DOHH2 (cell line): Measurements from ENCODE around the gene SIVA1.

Experiments
- H3F3A ChIP-seq: fragments of 200-600 bp; sonication (generic), shearing (Covaris generic); 2 replicates; pipeline ENCODE4 v1.6.0; 2016; ENCODE audit warnings: antibody characterized with exemption, mild to moderate bottlenecking; ENCODE audit not compliant: control insufficient read depth, insufficient read depth
- H3K27ac ChIP-seq: fragments of 200-600 bp; sonication (generic); 2 replicates; pipeline ENCODE4 v1.5.1; 2014; ENCODE audit warnings: low read depth, mild to moderate bottlenecking, low read length, moderate library complexity
- H3K27me3 ChIP-seq: fragments of 200-600 bp; sonication (generic); 2 replicates; pipeline ENCODE4 v1.6.1; 2014; ENCODE audit warnings: mild to moderate bottlenecking, low read length, mixed read lengths; ENCODE audit not compliant: control insufficient read depth
- H3K36me3 ChIP-seq: fragments of 200-600 bp; sonication (generic); 2 replicates; pipeline ENCODE4 v1.6.1; 2014; ENCODE audit warnings: mild to moderate bottlenecking, low read length, moderate library complexity, mixed read lengths; ENCODE audit not compliant: control insufficient read depth
- H3K4me1 ChIP-seq: fragments of 200-600 bp; sonication (generic); 2 replicates; pipeline ENCODE4 v1.6.1; 2014; ENCODE audit warnings: mild to moderate bottlenecking, low read length, mixed read lengths; ENCODE audit not compliant: control insufficient read depth
- H3K4me2 ChIP-seq: fragments of 200-600 bp; sonication (generic); 2 replicates; pipeline ENCODE4 v1.6.0; 2014; ENCODE audit warnings: mild to moderate bottlenecking, low read length, moderate library complexity
- H3K4me3 ChIP-seq: fragments of 200-600 bp; sonication (generic); 2 replicates; pipeline ENCODE4 v1.5.1; 2014; ENCODE audit warnings: mild to moderate bottlenecking, low read length, mixed read lengths
- H3K79me2 ChIP-seq: fragments of 200-600 bp; sonication (generic); 2 replicates; pipeline ENCODE4 v1.6.1; 2014; ENCODE audit warnings: mild to moderate bottlenecking, low read length, mixed read lengths; ENCODE audit not compliant: control insufficient read depth
- H3K9me2 ChIP-seq: fragments of 200-600 bp; sonication (generic); replicated peaks from 2 replicates; pipeline ENCODE4 v1.6.1; 2014; ENCODE audit warnings: mild to moderate bottlenecking, low read length, mixed read lengths; ENCODE audit not compliant: control insufficient read depth
- H3K9me3 ChIP-seq: fragments of 200-600 bp; sonication (generic); 2 replicates; pipeline ENCODE4 v1.6.1; 2014; ENCODE audit warnings: antibody characterized with exemption, low read length, mixed read lengths; ENCODE audit not compliant: control insufficient read depth, insufficient read depth
- H4K20me1 ChIP-seq: fragments of 200-600 bp; sonication (generic); 2 replicates; pipeline ENCODE4 v1.6.0; 2014; ENCODE audit warnings: low read depth, mild to moderate bottlenecking, antibody characterized with exemption, low read length, moderate library complexity; ENCODE audit not compliant: control insufficient read depth, insufficient read depth
- EZH2phosphoT487 ChIP-seq: fragments of 200-600 bp; sonication (generic); IDR thresholded peaks from 2 replicates; pipeline ENCODE4 v1.6.1; 2017; ENCODE audit warnings: borderline replicate concordance, mild to moderate bottlenecking, antibody characterized with exemption, low read length, moderate library complexity, mixed read lengths
- TF ChIP-seq, protein P1 (sequence below): fragments of 200-600 bp; sonication (generic); IDR thresholded peaks from one replicate; pipeline ENCODE4 v1.5.1; 2014; ENCODE audit warnings: antibody characterized with exemption, mild to moderate bottlenecking, low read depth, low read length; ENCODE audit not compliant: poor library complexity, severe bottlenecking

Gene SIVA1

DNA sequence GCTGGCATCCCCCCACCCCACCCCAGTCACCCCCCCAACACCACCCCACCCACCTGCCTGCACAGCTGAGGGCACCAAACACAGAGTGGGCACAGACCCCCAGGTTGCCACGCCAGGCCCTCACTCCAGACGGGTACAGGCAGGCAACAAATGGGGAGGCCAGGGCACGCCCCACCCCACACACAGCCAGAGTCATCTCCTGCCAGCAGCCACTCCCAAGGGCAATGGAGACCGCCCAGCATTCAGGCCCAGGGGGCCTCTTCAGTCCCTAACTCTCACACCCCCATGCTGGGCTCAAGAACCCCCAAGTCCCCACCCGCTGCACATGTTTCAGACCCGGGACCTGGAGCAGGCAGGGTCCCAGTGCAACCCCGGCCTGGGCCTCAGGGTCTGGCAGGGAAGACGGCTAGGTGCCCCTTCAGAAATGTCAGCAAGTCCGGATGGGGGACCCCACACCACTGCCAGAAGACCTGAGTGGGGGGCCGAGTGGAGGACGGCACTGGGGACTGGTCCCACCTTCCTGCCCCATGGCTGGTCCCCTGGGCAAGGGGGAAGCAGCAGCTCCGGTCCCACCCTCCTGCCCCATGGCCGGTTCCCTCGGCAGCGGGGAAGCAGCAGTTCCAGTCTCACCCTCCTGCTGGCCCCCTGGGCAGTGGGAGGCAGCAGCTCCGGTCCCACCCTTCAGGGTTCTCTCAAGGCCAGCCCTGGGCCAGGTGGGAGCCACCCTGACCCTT, 30.7 kb downstream of the SIVA1 start:
- Histone ChIP-seq H4K20me1 (no peaks in the 10 kb centered on the region), H3K4me1 (no peaks in the 10 kb centered on the region)
- TF ChIP-seq EZH2phosphoT487 = no peak
- TF ChIP-seq, protein P1, sequence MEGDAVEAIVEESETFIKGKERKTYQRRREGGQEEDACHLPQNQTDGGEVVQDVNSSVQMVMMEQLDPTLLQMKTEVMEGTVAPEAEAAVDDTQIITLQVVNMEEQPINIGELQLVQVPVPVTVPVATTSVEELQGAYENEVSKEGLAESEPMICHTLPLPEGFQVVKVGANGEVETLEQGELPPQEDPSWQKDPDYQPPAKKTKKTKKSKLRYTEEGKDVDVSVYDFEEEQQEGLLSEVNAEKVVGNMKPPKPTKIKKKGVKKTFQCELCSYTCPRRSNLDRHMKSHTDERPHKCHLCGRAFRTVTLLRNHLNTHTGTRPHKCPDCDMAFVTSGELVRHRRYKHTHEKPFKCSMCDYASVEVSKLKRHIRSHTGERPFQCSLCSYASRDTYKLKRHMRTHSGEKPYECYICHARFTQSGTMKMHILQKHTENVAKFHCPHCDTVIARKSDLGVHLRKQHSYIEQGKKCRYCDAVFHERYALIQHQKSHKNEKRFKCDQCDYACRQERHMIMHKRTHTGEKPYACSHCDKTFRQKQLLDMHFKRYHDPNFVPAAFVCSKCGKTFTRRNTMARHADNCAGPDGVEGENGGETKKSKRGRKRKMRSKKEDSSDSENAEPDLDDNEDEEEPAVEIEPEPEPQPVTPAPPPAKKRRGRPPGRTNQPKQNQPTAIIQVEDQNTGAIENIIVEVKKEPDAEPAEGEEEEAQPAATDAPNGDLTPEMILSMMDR = no peak

DNA sequence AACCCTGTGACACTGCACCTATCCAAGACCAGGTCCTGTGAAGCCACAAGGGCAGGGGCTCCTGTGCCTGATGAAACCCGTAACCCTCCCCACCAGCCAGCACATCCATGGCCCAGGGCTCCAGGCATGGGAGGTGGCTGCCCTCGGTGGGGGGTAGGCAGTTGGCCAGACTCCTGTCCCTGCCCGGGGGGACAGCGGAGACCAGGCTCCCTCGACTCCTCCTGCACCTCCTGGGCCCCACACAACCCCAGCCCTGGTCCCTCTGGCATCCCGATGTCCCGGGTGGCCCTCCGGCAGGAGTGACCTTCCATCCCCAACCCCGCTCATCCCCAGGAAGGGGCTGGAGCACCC, 31.2 kb downstream of the SIVA1 start:
- Histone ChIP-seq H3K9me3 (no peaks in the 10 kb centered on the region), H3F3A (no peaks in the 10 kb centered on the region), H3K36me3 (peaks cover 18% of the 10 kb centered on the region), H3K79me2 (peaks cover 15% of the 10 kb centered on the region), H3K27ac (no peak overlapping the region), H3K9me2 (no peaks in the 10 kb centered on the region), H3K4me2 (no peak overlapping the region), H3K4me1 (no peaks in the 10 kb centered on the region), H4K20me1 (no peaks in the 10 kb centered on the region), H3K27me3 (no peaks in the 10 kb centered on the region), H3K4me3 (no peak overlapping the region)
- TF ChIP-seq, protein P1 = no peak
- TF ChIP-seq EZH2phosphoT487 = no peak

More for the DNA sequence above, 30.7 kb downstream of the SIVA1 start:
- Histone ChIP-seq H3K36me3 (peaks cover 21% of the 10 kb centered on the region), H3K4me3 (no peak overlapping the region), H3K9me3 (no peaks in the 10 kb centered on the region), H3K27me3 (no peaks in the 10 kb centered on the region), H3K79me2 (peaks cover 14% of the 10 kb centered on the region), H3K4me2 (no peak overlapping the region), H3K27ac (no peak overlapping the region), H3K9me2 (no peaks in the 10 kb centered on the region), H3F3A (no peaks in the 10 kb centered on the region)

DNA sequence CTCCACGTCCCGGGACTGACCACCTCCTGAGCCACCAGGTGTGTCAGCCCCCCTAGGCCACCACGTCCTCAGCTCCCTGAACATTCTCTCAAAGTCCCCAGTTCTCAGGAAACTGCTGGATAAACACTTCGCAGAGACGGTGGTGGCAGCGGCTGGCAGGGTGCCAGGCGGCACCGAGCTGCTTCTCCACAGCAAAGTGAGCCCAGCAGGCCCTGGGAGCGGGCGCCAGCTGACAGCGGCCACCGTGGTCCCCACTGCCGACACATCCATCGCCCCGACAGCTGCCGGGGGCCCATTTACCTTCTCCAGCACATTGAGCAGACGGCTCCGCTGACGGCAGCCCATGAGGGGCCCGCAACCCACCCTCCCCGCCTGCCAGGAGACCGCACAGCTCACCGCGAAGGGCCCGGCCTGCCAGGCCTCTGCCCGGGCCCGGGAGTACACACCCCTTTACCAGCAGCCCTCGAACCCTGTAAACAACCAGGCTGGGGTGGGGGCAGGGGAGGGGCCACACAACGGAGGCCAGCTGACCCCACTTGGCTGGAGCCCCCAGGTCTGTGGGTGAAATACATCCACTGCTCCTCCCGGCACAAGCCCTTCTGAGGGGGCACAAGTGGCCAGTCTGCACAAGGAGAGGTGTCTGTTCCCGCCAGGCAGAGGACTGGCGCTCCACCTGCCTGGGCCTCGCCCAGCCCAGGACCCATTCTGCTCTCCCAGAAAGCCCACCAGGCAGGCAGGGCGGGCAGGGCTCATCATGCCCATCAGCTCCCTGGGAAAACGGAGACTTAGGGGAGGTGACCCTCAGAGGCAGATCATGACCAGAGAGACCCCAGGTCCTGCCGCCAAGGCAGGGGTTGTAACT, 32.1 kb downstream of the SIVA1 start:
- H3K4me2 ChIP-seq = no peak overlapping the region
- no peak for TF ChIP-seq EZH2phosphoT487
- TF ChIP-seq, protein P1 = no peak
- H3K27me3 ChIP-seq = no peaks in the 10 kb centered on the region
- H3K4me3 ChIP-seq = no peak overlapping the region
- no peaks in the 10 kb centered on the region for H3K9me3 ChIP-seq
- H3K36me3 ChIP-seq = peaks cover 21% of the 10 kb centered on the region
- H4K20me1 ChIP-seq = no peaks in the 10 kb centered on the region
- peaks cover 22% of the 10 kb centered on the region for H3K79me2 ChIP-seq
- no peaks in the 10 kb centered on the region for H3F3A ChIP-seq
- no peaks in the 10 kb centered on the region for H3K9me2 ChIP-seq
- no peaks in the 10 kb centered on the region for H3K4me1 ChIP-seq
- H3K27ac ChIP-seq = no peak overlapping the region
